HG03025 (cell line): ENCODE data around the gene MANBA.
A peak's percentile ranks its signal among the peaks of the same experiment; 100 is the strongest.

ENCODE experiments used
- ATAC-seq: cut with Tn5 transposase; IDR thresholded peaks from one replicate; pipeline ENCODE4 v1.9.1; 2021; ENCODE audit warnings: mild to moderate bottlenecking, moderate library complexity; ENCODE audit not compliant: unreplicated experiment, low FRiP score

The MANBA gene

DNA sequence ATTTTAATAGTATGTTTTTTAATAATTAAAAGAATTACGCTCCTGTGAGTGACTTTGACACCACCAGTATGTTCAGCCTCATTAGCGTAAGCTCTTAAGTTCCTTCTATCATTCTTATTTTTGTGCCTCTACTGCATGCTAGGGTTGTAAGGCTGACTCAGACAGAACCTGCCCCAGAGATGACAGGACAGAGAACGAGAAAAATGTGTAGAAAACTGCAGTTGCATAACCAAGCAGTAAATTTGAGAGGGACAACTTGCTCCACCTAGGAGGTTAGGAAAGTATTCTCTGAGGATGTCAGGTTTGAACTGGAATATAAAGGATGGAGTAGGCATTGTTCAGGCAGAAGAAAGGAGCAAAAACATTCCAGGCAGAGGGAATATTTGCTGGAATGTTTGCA is 160.9 kb downstream of the MANBA start:
- no peak for ATAC-seq

DNA sequence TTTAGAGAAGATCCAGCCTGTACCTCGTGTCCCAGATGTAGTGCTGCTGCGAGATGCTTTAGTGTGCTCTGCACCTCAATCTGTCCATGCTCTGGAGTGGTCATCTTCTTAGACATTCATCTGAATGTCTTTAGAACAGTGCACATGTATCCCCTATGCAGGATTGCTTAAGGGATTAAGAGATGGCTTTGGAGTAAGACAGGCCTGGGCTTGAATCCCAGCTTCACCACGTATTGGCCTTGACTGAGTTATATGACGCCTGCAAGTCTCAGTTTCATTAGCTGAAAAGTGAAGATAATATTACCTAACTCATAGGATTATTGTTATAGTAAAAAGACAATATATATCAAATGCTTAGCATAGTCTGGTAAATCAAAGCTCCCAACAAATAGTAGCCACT is 161.3 kb downstream of the MANBA start:
- peak; percentile 24 for ATAC-seq

DNA sequence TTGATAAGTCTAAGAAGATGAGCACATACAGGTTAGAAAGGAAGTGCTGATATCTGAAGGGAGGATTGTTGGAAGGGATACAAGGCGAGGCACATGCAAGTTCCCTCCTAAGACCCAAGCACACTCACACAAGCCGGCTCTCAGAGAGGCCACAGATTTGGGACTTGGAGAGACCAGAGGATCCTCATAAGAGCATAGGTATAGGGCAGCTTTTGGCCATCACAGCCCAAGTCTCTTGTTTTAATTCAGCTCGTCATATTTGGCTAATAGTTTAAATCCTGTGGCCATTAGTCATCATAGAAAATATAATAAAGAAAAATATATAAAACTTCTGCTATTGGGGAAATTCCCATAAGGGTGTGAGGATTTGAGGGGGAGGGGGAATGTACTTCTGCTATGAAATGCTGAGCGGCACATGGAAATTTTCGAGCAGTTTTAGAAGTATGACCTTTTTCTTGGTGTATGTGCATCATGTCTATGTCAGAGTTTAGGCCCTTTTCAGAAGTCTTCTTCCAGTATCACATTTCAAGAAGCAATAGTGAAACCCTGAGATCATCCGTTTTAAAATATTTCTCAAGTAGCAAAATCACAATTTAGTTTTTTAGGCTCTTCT is 161.9 kb downstream of the MANBA start:
- ATAC-seq, result peak; percentile 70

DNA sequence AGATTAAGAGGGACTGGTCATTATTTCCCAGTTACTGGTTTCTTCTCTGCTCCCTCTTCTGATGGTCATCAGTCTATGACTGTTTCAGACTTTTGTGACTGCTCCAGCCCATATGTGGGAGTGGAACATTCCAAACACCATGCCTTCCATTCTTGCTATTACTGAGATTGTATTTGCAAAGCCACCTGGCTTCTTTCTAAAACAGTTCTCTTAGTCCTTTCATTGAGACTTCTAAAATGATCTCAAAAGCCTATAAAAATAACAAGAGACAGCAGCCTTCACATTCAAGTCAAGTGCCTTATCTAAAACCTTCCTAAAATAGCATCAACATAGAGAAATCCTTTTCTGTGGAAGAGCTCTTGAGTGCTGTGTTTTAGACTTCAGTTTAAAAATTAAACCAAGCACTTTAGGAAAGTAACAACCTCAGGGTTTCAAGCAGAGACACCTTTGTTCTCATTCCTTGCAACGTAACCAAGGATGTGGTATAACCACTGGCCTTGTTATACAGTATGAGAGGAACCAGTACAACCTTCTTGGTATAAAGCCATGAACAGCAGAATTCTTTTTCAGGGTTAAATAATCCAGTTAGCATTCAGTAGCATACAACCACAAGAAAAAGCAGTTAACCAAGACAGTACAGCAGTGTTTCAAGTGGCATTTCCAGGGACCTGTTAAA is 162.5 kb downstream of the MANBA start:
- peak; percentile 39 for ATAC-seq

DNA sequence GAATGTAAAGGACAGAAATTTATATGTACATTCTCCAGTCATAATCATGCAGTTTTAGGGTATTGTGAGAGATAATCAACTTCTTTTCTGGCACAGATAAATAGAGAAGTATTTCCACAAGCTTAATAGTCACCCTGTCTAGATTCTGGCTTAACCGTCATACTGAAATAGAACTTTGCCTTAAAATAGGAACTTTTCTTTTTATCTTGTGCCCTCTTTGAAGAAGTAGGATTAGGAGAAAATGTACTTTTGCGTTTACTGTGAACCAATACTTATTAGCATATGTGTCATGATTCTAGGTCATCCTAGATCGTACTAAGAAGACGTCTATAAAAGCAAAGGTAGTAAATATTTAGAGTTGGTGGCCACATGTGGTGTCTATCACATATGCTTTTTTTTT is 164.2 kb downstream of the MANBA start:
- ATAC-seq, result no peak

DNA sequence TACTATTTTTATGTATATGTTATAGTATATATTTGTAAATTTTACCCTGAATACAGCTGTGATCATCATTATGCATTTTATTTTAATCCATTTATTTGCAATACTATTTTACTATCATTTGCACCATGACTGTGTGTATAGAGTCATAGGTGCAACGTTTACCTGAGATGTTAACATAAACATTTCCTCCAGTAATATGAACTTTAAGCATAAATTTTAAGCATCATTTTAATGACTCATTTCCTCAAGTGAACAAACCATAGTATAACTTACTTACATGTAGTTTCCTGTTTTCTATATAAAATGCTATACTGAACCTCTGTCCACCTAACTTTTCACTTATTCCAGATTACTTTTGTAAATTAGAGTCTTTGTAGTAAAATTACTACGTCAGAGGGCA is 166.8 kb downstream of the MANBA start:
- ATAC-seq, result no peak

DNA sequence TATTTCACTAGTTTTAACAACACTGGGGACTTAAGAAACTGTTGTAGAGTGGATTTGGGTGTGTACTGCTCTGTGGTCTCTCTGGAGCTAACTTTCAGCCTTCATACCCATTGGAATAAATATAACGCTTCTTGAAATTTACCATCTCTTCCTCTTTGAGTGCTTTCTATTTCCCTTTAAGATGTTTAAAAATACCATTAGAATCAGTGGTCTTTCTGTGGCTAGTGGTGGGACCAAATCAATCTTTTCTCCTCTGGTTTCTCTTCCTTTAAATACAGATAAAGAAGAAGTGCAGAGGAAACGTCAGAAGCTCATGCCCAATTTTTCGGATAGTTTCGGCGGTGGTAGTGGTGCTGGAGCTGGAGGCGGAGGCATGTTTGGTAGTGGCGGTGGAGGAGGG is 167.6 kb downstream of the MANBA start:
- ATAC-seq, result no peak

DNA sequence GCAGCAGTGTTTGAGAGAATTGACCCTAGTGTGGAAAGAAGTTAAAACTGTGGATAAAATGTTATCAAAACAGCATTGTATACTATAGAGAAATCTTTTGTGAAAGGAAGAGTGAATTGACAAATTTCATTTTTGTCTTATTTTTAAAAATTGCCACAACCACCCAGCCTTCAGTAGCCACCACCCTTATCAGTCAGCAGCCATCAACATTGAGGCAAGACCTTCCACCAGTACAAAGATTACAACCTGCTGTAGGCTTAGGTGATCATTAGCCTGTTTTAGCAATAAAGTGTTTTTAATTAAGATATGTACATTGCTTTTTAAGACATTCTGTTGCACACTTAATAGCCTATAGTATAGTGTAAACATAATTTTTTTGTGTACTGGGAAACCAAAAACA is 168.5 kb downstream of the MANBA start:
- ATAC-seq, result no peak

DNA sequence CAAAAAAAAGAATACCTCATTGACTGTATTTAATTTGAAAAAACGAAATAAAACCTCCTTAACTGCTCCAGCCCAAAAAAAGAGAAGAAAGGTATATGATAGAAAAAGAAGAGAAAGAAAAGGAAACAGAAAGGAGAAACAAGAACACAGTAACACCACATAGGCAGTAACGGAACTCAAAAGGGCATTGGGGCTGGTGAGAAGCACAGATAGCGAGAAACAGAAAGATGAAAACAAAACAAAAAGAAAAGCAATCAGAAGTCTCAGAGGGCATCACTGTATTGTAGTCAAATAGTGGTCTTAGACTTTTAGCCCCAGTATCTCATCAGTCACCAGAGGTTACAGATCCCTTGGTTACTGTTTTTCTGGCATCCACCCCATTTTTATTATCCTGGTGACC is 171.0 kb downstream of the MANBA start:
- no peak for ATAC-seq

DNA sequence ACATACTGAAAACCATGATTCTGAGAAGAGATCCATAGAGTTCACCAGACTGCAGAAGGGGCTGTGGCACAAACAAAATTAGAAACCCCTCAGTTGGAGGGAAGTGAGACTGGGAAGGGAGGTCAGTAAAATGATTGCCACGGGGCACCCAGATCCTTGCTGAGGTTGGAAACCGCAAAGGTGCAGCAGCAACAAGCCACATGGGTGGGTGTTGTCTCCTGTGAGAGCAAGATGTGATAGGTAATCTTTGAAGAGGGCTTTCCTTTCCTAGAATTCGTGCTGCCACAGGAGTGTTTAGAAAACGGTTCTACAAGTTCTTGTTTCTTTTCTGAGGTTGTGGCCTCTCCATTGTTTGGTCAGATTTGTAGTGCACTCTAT is 174.1 kb downstream of the MANBA start:
- ATAC-seq, result peak; percentile 43

DNA sequence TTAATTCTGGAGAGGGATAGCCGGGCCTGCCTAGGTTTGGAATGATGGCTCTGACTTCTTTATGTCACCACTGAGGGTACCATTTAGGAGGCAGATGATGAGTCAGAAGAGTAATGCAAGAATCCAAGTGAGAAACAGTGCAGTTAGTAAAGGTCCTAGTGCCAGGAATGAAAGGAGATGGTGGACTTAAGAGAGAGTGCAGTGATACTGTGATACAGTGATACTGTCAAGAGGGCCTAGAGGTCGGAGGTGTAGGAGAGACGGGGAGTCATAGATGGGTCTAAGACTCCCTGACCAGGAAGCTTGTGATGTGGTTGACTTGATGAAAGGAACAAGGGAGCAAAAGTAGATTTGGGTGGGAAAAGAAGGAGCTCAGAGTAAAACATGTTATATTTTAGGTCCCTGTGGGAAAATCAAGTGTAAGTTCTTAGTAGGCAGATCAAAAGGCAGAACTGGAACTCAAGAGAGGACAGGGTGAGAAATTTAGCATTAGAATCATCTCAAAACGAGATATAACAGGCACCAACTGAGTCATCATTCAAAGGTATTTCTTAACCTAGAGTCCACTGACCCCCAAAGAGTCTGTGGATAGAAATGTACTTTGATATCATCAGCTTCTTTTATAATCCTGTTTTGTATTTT is 174.6 kb downstream of the MANBA start:
- ATAC-seq, result peak; percentile 40

DNA sequence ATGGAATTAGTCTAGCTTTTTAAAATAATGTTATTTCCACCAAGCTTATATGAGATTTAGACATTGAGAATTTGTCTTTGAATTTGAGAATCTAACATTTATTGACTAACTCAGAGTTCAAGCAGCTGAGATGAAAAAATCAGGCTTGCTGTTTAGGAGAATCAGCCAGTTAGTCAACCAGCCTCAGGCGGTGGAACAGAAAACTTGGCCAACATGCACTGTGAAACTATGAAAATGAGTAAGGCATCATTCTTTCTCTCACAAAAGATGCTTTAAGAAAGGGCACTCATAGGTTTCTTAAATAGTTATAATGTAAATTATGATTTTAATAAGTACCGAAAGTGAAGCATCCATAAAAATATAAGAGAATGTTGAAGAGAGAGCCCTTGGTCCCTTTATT is 175.4 kb downstream of the MANBA start:
- no peak for ATAC-seq

DNA sequence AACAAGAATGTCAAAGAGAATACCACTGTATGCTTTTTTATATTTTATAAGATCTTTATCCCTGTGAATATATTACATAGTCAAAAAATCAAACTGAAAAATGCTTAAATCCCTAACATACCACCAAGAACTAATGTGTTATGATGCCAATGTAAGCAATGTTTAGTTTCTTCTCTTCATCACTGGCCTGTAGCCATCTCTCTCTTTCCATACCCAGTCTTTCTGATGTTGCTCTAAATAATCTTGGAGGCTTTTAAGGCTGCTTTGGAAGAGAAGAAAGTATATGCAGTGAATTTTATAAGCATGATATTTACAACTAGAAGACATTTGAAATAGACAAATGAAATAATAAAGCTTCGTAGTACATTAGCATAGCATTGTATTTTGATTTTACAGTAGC is 176.7 kb downstream of the MANBA start:
- no peak for ATAC-seq
